H1 (cell line): ENCODE measurements around the gene OR52K2. TPM values are rescaled to one million over a fixed set of nuclear protein-coding genes. Genes with fewer than 3 reads are reported as not detected.
A peak's percentile ranks its signal among the peaks of the same experiment; 100 is the strongest.

Experiments
- CTCF ChIA-PET: fragments of 300-600 bp; sonication (Branson Sonifier 250); formaldehyde crosslinking; loops from one replicate; lab custom pipeline; 2021; ENCODE audit not compliant: partially characterized antibody; lab: Charles Lee
- POLR2A ChIA-PET: fragments of 300-600 bp; sonication (Branson Sonifier 250); formaldehyde crosslinking; loops from one replicate; lab custom pipeline; 2021; ENCODE audit warnings: inconsistent platforms; ENCODE audit not compliant: partially characterized antibody; lab: Charles Lee
- DNase-seq, 2 experiments: peaks; one replicate each; pipeline versions ENCODE4 v3.0.0 to v3.0.0-alpha.2; 2010 to 2022; ENCODE audit warnings: low spot score in 2 of 2, low read depth in 1 of 2, mixed read lengths in 1 of 2
- FAIRE-seq: peaks from 2 replicates; lab custom pipeline; 2011; peaks lifted over from hg19 to GRCh38; lab: Jason Lieb, UNC
- H2AFZ ChIP-seq: 2 replicates; pipeline ENCODE4 v1.8.1; 2012; ENCODE audit warnings: low read length, inconsistent platforms
- H2AK5ac ChIP-seq: 2 replicates; pipeline ENCODE4 v1.6.1; 2013; ENCODE audit warnings: low read depth, low read length
- H2BK120ac ChIP-seq: replicated peaks from 2 replicates; pipeline ENCODE3; 2013; ENCODE audit warnings: low read depth, low read length, inconsistent platforms
- H2BK12ac ChIP-seq: 2 replicates; pipeline ENCODE4 v1.6.1; 2013; ENCODE audit warnings: low read depth, low read length
- H2BK15ac ChIP-seq: 2 replicates; pipeline ENCODE4 v1.6.1; 2013; ENCODE audit warnings: low read length
- H2BK20ac ChIP-seq: 2 replicates; pipeline ENCODE4 v1.6.1; 2013; ENCODE audit warnings: low read length
- H2BK5ac ChIP-seq: 2 replicates; pipeline ENCODE4 v1.6.1; 2013; ENCODE audit warnings: low read depth, low read length
- H3K14ac ChIP-seq: 2 replicates; pipeline ENCODE4 v1.6.1; 2013; ENCODE audit warnings: inconsistent platforms; ENCODE audit not compliant: insufficient read length
- H3K18ac ChIP-seq: 2 replicates; pipeline ENCODE4 v1.6.1; 2013; ENCODE audit warnings: low read length; ENCODE audit errors: extremely low read depth
- H3K23ac ChIP-seq: 2 replicates; pipeline ENCODE4 v1.6.1; 2013; ENCODE audit warnings: inconsistent platforms; ENCODE audit not compliant: insufficient read length
- H3K23me2 ChIP-seq: 2 replicates; pipeline ENCODE4 v1.6.1; 2013; ENCODE audit warnings: low read depth, low read length
- H3K27ac ChIP-seq: 2 replicates; pipeline ENCODE4 v1.6.1; 2011; ENCODE audit warnings: low read depth, low read length, inconsistent platforms
- H3K27me3 ChIP-seq, 4 experiments: replicated peaks in 1 of 4; 1 replicate in 1 of 4; 2 replicates in 3 of 4; pipeline versions ENCODE4 v1.6.1 to v1.8.1; 2011 to 2013; ENCODE audit warnings: low read length in 3 of 4, mild to moderate bottlenecking in 3 of 4, inconsistent platforms in 2 of 4, mixed read lengths in 2 of 4, moderate library complexity in 1 of 4; ENCODE audit not compliant: control insufficient read depth in 3 of 4, insufficient read depth in 3 of 4; ENCODE audit errors: extremely low read depth in 1 of 4
- H3K36me3 ChIP-seq, 4 experiments: 2 replicates each; pipeline versions ENCODE4 v1.6.1 to v1.8.1; 2011 to 2013; ENCODE audit warnings: mild to moderate bottlenecking in 4 of 4, low read length in 3 of 4, moderate library complexity in 2 of 4, control low read depth in 1 of 4, inconsistent platforms in 1 of 4; ENCODE audit not compliant: insufficient read depth in 4 of 4, control insufficient read depth in 2 of 4
- H3K4ac ChIP-seq: replicated peaks from 2 replicates; pipeline ENCODE3; 2013; ENCODE audit warnings: low read length, low read depth, mixed read lengths, inconsistent platforms; ENCODE audit not compliant: insufficient read length
- H3K4me1 ChIP-seq, 4 experiments: replicated peaks in 1 of 4; 1 replicate in 1 of 4; 2 replicates in 3 of 4; pipeline versions ENCODE4 v1.6.1 to v1.8.1; 2011 to 2013; ENCODE audit warnings: low read length in 3 of 4, inconsistent platforms in 2 of 4, mixed read lengths in 1 of 4; ENCODE audit not compliant: insufficient read depth in 4 of 4, control insufficient read depth in 3 of 4
- H3K4me2 ChIP-seq, 2 experiments: 2 replicates each; pipeline versions ENCODE4 v1.6.1 to v1.8.1; 2011 to 2013; ENCODE audit warnings: low read depth in 2 of 2, low read length in 2 of 2, control low read depth in 1 of 2, inconsistent platforms in 1 of 2, mild to moderate bottlenecking in 1 of 2; ENCODE audit not compliant: insufficient read depth in 1 of 2
- H3K4me3 ChIP-seq, 4 experiments: fragments of 200-600, 300-600 bp in 1 of 4; sonication (generic), shearing (Covaris generic), sonication (Bioruptor Twin) in 1 of 4; 2 replicates each; pipeline versions ENCODE4 v1.5.1 to v1.8.1; 2011 to 2016; ENCODE audit warnings: low read length in 4 of 4, low read depth in 3 of 4, control low read depth in 2 of 4, inconsistent platforms in 2 of 4, mild to moderate bottlenecking in 2 of 4, mixed read lengths in 1 of 4, moderate library complexity in 1 of 4; ENCODE audit not compliant: insufficient read depth in 2 of 4; ENCODE audit errors: extremely low read depth in 1 of 4
- H3K56ac ChIP-seq: replicated peaks from 2 replicates; pipeline ENCODE3; 2013; ENCODE audit warnings: low read depth, mild to moderate bottlenecking, mixed read lengths, low read length, inconsistent platforms; ENCODE audit not compliant: insufficient read length
- H3K79me1 ChIP-seq: 2 replicates; pipeline ENCODE4 v1.6.1; 2013; ENCODE audit warnings: low read depth, low read length, control low read depth
- H3K79me2 ChIP-seq, 2 experiments: 2 replicates each; pipeline versions ENCODE4 v1.6.1 to v1.8.1; 2012 to 2013; ENCODE audit warnings: low read length in 2 of 2, mild to moderate bottlenecking in 2 of 2, inconsistent platforms in 1 of 2; ENCODE audit not compliant: insufficient read depth in 2 of 2, control insufficient read depth in 1 of 2
- H3K9ac ChIP-seq, 4 experiments: replicated peaks in 1 of 4; 1 replicate in 1 of 4; 2 replicates in 3 of 4; pipeline versions ENCODE4 v1.6.1 to v1.8.1; 2011 to 2013; ENCODE audit warnings: low read depth in 3 of 4, low read length in 3 of 4, control low read depth in 2 of 4, mild to moderate bottlenecking in 2 of 4, moderate library complexity in 2 of 4, inconsistent platforms in 1 of 4; ENCODE audit errors: extremely low read depth in 1 of 4
- H3K9me3 ChIP-seq, 2 experiments: 2 replicates each; pipeline versions ENCODE4 v1.6.1 to v1.8.1; 2012 to 2013; ENCODE audit warnings: mild to moderate bottlenecking in 2 of 2, moderate library complexity in 2 of 2, control low read depth in 1 of 2, inconsistent platforms in 1 of 2, low read depth in 1 of 2, low read length in 1 of 2, mixed read lengths in 1 of 2; ENCODE audit not compliant: insufficient read depth in 2 of 2
- H4K20me1 ChIP-seq, 2 experiments: replicated peaks in 1 of 2; 2 replicates each; pipeline versions ENCODE3 to v1.8.1; 2011 to 2013; ENCODE audit warnings: inconsistent platforms in 2 of 2, low read length in 2 of 2, mild to moderate bottlenecking in 1 of 2; ENCODE audit not compliant: insufficient read depth in 2 of 2, control insufficient read depth in 1 of 2
- H4K5ac ChIP-seq: 2 replicates; pipeline ENCODE4 v1.6.1; 2013; ENCODE audit warnings: low read length, low read depth, mixed read lengths, inconsistent platforms; ENCODE audit not compliant: insufficient read length
- H4K8ac ChIP-seq: 2 replicates; pipeline ENCODE4 v1.8.0; 2013; ENCODE audit warnings: mild to moderate bottlenecking, moderate library complexity, low read length, inconsistent platforms; ENCODE audit not compliant: insufficient read depth; ENCODE audit errors: extremely low read depth
- H4K91ac ChIP-seq: replicated peaks from 2 replicates; pipeline ENCODE3; 2013; ENCODE audit warnings: low read length, mixed read lengths, inconsistent platforms; ENCODE audit not compliant: insufficient read length
- WGBS, 2 experiments: shearing (Covaris generic) in 1 of 2; methylation state at CpG; one replicate each; pipeline versions ENCODE4 v1.1.6 to v1.1.7; 2013 to 2015; ENCODE audit warnings: low lambda C conversion rate in 2 of 2, mixed read lengths in 2 of 2, inconsistent platforms in 1 of 2, low coverage in 1 of 2, missing lambda C conversion rate in 1 of 2; ENCODE audit not compliant: insufficient replicate concordance in 2 of 2, insufficient coverage in 1 of 2, insufficient read length in 1 of 2; ENCODE audit errors: extremely low coverage in 1 of 2, missing lambda C conversion rate in 1 of 2; 5-methylcytosine and 5-hydroxymethylcytosine counted together
- polyA plus RNA-seq, 7 experiments: library from polyadenylated mRNA; depleted of rRNA in 3 of 7; stranded (reverse) in 5 of 7; unstranded in 2 of 7; fragments of >200 nt in 5 of 7; fragments of 200-250 nt in 2 of 7; gene quantifications; 1 replicate in 5 of 7; 2 replicates in 1 of 7; 4 replicates in 1 of 7; pipeline versions ENCODE4 v1.2.1 to v1.2.3, GENCODE V29; 2011 to 2013; ENCODE audit warnings: missing spikeins in 2 of 7, mixed read lengths in 2 of 7
- total RNA-seq: library from RNA; stranded (reverse); fragmentation: NEBNext Ultra II Directional; extraction: Animal tissue kit (Norgen Biotek cat#: 25700); gene quantifications from 2 replicates; pipeline ENCODE4 v1.2.1, GENCODE V29; 2021

The OR52K2 gene
- total and polyA plus RNA-seq, 2 of the 8 experiments (the other 6 are each of a cell fraction or from before 2014, with no cell fraction given), result not detected

GRCh38 chr11:4480577-4481239 lies 31.6 kb downstream of the OR52K2 start:
- no peak overlapping the region for H3K4me2 ChIP-seq
- no peak overlapping the region for H3K14ac ChIP-seq
- no peak overlapping the region for H3K18ac ChIP-seq
- H3K23me2 ChIP-seq, result no peaks in the 10 kb centered on the region; the same call in 1 of the 2 replicates
- no peak overlapping the region for H4K8ac ChIP-seq
- H3K9me3 ChIP-seq, result no peaks in the 10 kb centered on the region
- no peak overlapping the region for H4K5ac ChIP-seq
- H3K4me1 ChIP-seq, result no peaks in the 10 kb centered on the region
- no peak overlapping the region for H2AK5ac ChIP-seq
- H3K4me3 ChIP-seq, result no peak overlapping the region
- WGBS, 2 experiments, result 86% methylated on average over 4 of the region's 4 CpGs; no CpG with 5 or more reads in 1 of the 2 experiments
- H2BK15ac ChIP-seq, result no peak overlapping the region
- no peak overlapping the region for H2BK12ac ChIP-seq
- H3K27ac ChIP-seq, result no peak overlapping the region
- POLR2A ChIA-PET, result no interaction called here
- H4K91ac ChIP-seq, result no peak overlapping the region
- H3K79me2 ChIP-seq, result no peaks in the 10 kb centered on the region
- no peak overlapping the region for H3K9ac ChIP-seq
- CTCF ChIA-PET, result no interaction called here
- H3K4ac ChIP-seq, result no peak overlapping the region
- no peak for FAIRE-seq
- H3K23ac ChIP-seq, result no peak overlapping the region
- peak overlapping the region; percentile 57; the same call in 1 of the 2 replicates for H2AFZ ChIP-seq
- H3K79me1 ChIP-seq, result no peaks in the 10 kb centered on the region
- DNase-seq, result no peak
- H4K20me1 ChIP-seq, result no peaks in the 10 kb centered on the region
- H2BK20ac ChIP-seq, result no peak overlapping the region
- H3K56ac ChIP-seq, result no peak overlapping the region
- H2BK120ac ChIP-seq, result no peak overlapping the region
- no peaks in the 10 kb centered on the region for H3K36me3 ChIP-seq
- no peak overlapping the region for H2BK5ac ChIP-seq
- no peaks in the 10 kb centered on the region for H3K27me3 ChIP-seq
